GM18858 (cell line): ENCODE measurements around the gene SLC6A19.

Experiments used
- ATAC-seq: cut with Tn5 transposase; IDR thresholded peaks from one replicate; pipeline ENCODE4 v1.9.1; 2021; ENCODE audit not compliant: unreplicated experiment

SLC6A19 gene

DNA sequence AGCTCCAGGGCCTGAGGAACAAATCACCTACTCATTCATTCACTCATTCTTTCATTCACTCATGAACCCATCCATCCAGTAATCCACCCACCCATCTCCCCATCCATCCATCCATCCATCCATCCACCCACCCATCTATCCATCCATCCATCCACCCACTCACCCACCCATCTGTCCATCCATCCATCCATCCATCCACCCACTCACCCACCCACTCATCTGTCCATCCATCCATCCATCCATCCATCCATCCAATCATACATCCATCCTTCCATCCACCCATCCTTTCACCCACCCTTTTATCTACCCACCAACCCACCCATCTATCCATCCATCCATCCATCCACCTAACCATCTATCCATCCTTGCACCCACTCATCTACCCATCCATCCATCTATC is 35.5 kb upstream of the SLC6A19 start:
- ATAC-seq, result no peak

DNA sequence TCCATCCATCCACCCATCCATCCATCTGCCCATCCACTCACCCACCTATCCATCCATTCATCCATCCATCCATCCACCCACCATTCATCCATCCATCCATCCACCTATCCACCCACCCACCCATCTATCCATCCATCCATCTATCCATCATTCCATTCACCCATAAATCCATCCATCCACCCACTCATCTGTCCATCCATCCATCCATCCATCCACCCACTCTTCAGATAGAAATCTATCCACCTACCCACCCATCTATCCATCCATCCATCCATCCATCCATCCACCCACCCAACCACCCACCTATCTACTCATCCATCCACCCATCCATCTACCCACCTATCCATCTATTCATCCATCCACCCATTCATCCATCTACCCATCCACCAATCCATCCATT is 35.0 kb upstream of the SLC6A19 start:
- no peak for ATAC-seq

DNA sequence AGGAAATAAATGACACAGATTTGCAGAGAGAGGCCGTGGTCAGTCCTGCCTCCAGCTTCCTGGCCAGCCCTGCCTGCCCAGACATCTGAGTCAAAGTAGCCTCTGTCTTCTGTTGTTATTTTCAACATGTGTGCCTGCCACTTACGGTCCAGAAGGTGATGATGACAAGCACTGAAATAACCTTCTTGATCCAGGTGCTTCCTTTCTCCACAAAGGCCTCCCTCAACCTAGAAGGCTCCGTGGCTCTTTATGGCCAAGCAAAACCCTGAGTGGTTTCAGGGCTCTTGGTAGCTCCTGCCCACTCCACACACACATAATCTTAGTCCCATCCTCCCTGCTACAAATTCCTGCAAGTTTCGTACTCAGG is 34.1 kb upstream of the SLC6A19 start:
- ATAC-seq, result no peak

DNA sequence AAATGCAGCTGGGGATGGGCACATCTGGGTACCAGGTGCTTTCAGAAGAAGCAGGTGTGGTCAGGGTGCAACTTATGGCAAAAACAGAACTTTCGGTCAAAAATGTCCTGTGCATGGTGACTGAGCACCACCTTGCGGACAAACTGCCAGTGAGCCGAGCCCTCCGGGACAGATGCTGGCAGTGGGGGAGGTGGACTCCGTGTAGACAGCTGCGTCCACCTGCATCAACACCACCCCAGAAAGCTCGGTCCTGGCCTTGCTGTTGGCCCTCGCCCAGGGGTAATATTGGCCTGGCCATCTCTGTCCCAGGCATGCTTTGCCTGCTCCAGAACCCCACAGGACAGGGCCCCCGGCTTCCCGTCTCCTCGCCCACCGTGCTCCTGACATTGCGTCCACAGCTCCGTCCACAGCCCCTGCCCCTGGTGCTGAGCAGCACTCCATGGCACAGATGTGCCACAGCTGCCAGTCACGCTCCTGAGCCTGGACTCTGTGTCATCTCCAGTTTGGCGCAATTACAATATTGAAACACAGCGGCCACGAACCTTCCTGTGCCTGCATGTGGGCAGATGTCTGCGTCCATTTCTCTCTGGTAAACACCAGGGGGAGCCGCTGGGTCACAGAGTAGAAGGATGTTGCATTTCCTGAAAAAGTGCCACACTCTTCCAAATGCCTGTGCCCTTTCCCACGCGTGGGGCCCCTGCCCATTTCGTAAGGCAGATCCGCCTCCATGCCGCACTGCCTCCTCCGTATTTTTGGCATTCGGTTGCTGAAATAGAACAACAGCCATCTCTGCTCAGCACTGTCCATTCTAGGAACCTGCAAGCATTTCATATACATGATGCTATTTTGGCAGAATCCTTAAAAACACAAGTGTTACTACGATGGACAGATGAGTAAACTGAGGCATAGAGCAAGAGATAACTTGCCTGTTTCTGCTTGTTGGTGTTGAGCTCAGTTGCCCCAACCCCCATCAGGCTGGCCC is 33.4 kb upstream of the SLC6A19 start:
- ATAC-seq, result no peak

DNA sequence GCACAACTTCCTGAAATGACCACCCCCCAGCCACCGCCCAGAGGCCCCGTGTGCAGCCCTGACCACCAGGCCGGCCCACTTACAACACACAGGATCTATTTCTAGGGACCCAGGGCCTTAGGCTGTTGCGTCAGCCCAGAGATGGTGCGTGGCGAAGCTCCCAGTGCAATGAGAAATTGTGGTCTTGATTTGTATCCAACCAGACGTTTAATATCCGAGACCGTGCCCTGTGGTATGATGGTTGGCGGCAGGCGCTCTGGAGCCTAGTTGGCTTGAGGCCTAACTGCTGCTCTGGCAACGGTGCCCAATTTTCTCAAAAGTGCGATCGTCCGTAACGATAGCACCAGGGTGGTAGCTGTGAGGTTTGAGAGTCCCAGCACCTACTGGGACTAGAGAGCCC is 32.6 kb upstream of the SLC6A19 start:
- ATAC-seq, result no peak

DNA sequence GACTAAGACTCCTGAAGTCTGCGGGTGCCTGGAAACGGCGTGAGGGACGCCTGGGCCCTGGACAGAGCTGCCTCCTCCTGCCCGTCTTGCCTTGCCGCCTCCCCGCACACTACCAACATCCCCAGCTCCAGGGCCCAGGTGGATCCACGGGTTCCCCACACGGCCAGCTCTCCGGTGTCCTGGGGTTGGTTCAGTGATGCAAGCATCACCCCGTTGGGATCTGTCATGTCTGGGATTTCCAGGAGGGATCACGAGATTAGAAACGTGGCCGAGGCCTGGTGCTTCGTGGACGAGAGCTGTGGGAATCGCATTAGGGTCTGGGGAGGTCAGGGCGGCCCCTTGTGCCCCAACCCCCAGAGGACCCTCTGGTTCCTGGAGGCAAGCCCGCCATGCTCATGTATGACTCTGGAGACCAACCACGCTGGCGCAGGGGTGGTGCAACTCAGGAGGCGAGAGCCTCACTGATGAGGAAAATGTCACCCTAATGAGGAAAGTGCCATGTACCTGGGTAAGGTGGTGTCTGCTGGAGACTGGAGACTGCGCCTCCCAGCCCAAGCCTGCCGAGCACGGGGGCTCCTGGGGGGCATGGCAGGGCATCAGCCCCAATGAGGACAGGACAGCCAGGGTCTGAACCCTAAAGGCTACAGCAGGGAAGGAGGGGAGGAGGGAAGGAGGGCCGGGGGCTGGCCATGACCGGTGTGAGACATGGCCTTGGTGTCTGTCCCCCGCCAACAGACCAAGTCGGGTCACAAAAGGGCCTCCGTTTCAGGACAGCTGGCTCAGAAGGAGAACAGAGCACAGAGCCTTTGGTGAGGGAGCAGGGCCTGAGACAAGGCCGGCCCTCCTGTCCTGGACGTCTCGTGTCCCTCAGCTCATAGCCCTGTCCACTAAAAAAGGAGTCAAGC is 31.9 kb upstream of the SLC6A19 start:
- no peak for ATAC-seq

DNA sequence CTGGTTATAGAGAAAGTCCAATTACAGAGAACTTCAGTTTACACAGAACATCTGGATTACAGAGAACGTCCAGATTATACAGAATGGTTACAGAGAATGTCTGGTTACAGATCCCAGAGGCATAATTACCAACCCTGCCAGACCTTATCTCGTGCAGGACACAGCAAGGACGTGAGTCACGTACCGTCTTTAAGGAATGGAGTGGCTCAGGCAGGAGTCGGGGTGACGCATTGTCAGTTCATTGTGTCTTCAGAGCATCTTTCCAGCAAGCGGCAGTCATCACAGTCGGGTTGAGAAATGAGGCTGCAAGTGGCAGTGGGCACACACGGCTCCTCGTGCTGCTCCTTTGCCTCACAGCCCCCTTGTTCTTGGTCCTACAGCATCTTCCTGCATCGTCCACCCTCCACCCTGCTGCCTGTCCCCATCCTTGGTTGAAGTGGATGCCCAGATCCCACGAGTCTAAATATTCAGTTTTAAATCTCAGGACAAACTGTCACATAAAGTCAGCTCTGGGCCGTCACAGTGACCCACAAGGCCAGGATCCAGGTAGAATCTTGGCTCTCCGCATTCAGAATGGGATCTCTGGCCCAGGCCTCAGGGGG is 30.0 kb upstream of the SLC6A19 start:
- ATAC-seq, result no peak

DNA sequence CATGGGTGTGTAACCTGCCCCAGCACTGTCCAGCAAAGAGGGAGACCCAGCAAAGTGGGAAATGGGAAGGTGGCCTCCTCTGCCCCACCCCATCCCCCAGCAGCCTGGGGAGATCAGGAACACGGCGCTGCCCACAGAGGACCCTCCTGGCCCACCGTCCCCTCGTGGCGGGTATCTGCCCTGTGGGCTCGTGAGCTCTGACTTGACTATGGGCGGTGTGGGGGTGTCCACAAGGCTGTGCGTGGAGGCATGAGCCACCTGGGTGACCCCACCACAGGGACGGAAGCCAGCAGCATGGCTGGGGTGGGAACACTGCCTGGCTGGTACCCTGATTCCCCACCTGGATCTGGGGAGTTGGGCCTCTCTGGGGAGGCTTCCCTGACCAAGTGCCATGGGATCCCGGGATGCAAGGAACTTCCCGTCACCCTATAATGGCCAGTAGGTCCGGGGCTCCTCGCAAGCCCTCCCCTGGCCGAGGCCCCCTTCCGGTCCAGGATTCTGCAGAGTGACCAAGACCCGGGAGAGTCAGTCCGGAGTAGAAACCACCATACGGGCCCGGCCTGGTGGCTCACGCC is 29.3 kb upstream of the SLC6A19 start:
- ATAC-seq, result no peak

DNA sequence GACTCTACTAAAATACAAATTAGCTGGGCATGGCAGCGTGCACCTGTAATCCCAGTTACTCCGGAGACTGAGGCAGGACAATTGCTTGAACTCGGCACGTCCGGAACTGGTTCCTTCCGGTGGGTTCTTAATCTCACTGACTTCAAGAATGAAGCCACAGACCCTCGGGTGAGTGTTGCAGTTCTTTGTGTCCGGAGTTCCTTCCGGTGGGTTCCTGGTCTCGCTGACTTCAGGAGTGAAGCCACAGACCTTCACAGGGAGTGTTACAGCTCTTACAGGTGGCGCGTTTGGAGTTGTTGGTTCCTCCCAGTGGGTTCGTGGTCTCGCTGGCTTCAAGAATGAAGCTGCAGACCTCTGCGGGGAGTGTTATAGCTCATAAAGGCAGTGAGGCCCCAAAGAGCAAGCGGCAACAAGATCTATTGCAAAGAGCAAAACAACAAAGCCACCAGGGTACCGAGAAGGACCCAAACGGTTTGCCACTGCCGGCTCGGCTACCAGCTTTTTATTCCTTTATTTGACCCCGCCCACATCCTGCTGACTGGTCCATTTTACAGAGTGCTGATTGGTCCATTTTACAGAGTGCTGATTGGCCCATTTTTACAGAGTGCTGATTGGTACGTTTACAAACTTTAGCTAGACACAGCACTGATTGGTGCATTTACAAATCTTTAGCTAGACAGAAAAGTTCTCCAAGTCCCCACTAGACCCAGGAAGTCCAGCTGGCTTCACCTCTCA is 28.6 kb upstream of the SLC6A19 start:
- no peak for ATAC-seq

DNA sequence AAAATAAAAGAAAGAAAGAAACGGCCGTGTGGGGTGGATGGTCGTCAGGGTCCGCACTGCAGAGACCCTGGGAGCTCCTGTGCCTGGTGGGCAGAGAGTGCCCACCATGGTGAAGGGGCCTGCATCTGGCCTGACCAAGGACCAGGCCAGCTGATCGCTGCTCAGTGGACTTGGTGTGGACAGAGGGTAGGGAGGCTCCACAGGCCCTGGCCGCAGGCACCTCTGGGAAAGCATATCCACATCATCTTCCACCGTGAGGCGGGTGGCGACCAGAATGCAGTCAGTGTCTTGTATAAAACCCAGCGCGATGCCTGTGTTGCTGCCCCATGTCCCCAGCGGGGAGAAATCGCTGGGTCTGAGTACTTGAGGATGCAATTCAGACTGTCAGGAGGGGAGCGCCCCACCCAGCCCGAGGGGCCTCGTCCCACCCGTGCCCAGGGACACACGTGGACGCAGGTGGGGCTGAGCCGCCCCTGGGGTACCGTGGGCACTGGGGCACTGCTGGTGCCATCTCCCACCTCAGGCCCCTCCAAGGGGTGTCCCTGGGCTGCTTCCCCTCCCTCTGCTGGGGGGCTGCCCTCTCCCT is 27.8 kb upstream of the SLC6A19 start:
- ATAC-seq, result no peak

DNA sequence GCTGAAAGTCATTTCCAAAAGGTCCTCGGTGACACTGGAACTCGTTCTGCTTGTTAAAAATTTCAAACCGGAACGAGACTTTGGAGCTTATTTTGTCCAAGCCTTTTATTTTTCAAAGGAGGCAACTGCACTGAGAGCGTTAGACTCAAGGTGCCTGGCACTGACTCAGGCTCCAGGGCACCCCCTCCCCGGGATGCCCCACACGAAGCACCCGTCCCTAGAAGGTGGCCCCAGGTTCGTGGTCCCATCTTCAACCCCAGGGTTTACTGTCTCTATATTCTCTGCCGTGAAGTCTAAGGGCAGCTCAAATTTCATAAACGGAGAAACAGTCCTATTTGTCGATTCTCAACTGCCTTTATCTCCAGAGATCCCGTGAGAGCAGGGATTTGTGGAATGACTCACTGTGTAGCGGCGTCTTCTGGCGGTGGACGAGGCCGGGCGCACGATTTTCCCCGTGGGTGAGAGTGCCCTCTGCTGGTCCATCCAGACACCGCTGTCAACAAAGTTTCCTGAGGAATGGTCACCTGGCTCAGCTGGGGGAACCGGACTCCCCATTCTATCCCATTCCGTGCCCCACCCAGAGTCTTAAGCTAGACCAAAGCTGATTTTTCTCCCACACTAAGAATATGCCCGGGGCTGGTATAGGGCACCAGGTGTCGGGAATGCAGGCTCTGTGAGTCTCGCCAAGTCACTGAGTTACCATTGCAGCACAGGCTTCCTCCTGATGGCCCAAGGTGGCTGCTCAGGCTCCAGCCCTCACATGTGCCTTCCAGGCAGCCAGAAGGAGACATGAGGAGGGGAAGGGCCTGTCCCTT is 27.1 kb upstream of the SLC6A19 start:
- ATAC-seq, result no peak

DNA sequence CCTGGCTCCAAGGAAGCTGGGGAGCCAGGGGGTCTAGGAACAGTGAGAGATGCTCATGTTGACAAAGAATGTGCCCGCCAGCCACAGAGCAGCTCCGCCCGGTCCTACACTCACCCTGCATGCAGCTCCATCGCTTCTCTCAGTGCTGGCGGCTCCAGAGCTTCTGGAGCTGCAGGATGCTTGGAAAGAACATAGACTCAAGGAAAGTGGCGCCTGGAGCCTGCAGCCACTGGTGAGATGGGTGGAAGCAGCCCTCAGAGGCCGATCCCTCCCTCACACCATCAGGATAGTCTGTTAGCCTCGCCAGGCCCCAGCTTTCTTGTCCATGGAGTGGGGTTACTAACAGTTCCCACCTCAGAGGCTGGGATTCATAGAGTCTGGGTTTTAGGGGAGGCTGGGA is 26.4 kb upstream of the SLC6A19 start:
- ATAC-seq, result no peak

DNA sequence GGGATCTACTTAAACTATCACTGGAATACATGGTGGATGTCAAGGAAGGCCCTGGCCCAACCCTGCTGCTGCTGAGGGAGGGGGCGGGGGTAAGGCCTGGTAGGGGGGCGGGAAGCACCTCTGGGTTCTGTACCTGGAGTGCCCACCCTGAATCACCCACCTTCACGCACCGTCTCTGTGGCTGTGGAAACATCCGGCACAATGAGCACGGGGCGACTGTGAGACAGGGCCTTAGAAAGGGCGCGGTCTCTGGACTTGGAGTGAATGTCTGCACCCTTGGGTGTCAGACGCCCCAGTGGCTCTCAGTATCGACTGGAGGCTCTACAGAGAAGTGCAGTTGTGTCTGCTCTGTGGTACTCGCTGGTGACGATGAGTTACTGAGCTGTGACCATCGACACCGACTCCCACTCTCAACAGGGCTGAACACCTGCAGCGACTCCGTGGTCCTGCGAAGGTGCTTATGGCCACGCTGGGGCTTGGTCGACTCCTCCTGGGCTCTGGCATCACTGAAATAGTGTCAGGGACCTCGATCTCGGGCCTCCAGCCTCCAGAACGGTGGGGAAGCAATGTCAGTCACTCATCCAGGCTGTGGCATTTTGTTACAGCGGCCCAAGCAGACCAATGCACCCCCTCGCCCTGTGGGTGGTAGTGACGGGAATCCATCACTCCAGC is 25.5 kb upstream of the SLC6A19 start:
- no peak for ATAC-seq

DNA sequence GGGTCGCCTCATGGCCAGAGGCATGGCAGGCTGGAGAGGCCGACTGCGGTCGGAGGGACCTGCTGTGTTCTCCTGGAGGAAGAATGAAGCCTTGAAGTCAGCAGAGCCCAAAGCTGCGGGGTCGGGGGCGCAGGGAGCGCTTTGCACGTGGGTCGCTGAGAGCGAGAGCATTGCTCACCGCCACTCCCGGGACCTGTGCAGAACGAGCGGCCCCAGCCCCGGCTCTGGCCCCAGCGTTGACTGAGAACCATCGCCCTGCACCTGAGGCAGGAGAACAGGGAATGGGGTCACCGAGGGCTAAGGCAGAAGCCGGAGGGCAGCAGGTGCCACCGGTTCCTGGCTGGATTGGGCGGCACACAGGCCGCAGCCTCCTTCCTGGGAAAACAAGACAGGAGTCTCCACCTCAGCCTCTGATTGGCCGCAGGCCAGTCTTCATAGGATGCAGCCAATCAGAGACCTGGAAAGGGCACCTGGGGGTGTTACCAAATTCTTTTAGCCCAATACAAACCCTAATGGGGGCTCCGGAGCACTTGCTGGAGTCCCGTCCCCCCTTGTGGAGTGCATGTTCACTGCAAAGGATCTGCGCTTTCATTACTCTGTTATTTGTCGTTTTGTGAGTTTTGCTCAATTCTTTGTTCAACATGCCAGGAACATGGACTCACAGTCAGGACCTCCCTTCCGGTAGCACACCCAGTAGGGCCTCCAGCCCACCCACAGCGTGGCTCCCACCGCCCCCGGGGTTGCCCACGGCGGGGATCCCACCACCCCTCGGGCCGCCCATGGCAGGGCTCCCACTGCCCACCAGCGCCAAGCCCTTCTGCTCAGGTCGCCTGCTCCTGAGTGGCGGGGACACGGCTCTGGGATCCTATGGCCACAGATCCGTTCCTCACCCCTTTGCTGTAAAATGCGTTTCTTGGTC is 24.7 kb upstream of the SLC6A19 start:
- ATAC-seq, result no peak

DNA sequence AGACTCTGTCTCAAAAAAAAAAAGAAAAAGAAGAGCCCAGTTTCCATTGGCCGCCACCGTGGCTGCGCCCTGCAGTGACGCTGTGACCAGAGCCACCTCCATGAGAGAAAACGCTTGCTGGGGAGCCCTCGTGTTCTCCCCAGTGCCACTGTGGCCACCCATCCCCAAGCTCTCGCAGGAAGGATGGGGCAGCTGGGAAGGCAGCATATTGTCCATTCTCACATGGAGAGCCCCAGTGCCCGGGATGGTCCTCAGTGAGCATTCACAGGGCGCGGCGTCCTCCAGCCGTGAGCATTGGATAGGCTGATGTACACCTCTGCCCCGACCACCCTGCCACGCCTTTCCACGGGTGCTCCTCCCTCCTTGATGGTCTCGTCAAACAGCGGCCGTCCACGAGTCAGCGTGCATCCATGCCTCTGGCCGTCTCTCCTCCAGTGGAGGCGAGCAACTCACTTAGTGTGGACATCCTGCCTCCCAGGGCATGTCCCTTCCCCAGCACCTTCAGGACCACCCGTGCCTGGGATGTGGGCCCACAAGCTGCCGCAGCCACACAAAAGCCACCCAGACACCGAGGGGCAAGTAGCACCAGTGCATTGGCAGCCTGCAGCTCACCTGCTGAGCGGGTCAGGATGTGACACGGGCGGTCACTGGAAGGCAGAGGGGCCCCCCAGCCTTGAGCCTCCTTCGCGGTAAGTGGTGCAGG is 23.4 kb upstream of the SLC6A19 start:
- no peak for ATAC-seq

DNA sequence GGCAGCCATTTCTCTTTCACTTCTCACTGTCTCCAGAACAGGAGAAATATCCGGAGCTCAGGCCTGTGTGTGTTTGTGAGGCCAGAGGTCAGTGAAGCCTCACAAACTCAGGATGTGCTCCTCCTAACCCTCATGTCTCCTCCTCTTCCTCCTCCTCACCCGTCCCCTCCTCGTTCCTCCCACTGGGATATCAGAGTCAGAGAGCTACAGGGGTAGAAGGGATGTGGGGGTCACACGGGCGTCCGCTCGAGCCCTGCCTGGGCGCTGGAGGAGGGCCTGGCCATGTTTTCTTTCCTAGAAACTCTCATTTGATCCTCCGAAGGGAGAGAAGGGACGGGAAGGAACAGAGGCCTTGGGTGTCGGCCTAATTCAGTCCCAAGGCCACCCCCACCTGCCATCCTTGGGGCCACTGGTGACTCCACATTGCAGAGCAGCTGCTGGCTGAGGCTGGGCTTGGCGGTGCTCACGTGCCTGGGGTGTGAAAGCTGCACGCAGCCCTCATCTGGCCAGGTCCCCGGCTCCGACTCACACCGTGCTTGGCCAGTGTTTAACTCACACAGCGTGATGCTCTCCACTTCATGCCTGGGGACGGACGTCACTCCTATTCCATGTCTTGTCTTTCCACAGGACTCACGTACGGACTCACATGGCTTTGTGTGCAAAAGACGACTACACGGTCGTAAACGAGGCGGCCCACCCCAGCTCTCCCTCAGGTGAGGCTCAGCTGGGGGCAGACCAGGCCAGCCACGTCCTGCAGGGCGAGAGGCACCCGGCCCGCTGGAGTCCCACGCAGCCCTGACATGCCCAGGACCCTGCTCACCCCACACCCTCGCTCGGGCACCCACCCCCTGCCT is 22.6 kb upstream of the SLC6A19 start:
- ATAC-seq, result no peak
